Activated naive CD8-positive, alpha-beta T cell treated with anti-CD3 and anti-CD28 coated beads, Interleukin-2, amount 50 U/mL, for 16 hours (primary cell): ENCODE data around the gene IL22RA1.
A peak's percentile ranks its signal among the peaks of the same experiment; 100 is the strongest.

Source experiments
- DNase-seq: peaks from one replicate; pipeline ENCODE4 v3.0.0-alpha.2; 2020; ENCODE audit warnings: low read depth, low spot score

The IL22RA1 gene

GRCh38 chr1:24111996-24112779 is 30.8 kb downstream of the IL22RA1 start, which contains the start of gene MYOM3:
MYOM3 (minus strand) TSS chr1:24112135; CDS start chr1:24108636, 3,499 bp downstream.
- DNase-seq, result peak; percentile 18

DNA sequence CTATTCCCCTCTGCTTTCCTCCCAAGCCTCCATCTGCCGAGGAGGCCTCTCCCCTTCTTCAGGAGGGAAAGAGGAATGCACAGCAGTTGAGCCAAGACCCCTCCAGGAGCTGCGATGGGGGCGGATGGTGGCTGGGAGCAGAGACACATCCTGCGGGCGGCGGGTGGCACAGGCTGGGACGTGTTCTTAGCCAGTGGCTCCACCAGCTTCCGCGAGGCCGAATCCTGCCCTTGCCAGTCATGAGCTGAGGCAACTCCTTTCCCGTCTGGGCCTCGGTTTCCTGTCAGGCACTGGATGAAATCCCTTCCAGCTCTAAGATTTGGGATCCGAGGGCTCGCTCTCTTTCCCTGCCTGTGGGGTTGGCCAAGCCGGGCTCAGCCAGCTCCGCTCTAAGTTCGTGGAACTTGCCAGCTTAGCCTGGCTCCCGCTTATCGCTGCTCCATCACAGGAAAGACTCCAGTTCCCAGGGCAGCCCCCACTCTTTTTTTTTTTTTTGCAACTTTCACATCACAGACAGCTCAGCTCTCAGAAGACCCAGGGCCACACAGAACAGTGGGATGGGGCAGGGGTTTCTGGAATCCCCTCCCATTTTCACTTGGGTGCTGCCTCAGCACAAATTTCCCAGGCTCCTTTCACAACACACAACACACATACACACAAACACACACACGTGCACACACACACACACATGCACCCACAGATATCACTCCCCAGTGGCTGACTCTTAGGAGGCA is 31.5 kb downstream of the IL22RA1 start:
- no peak for DNase-seq

DNA sequence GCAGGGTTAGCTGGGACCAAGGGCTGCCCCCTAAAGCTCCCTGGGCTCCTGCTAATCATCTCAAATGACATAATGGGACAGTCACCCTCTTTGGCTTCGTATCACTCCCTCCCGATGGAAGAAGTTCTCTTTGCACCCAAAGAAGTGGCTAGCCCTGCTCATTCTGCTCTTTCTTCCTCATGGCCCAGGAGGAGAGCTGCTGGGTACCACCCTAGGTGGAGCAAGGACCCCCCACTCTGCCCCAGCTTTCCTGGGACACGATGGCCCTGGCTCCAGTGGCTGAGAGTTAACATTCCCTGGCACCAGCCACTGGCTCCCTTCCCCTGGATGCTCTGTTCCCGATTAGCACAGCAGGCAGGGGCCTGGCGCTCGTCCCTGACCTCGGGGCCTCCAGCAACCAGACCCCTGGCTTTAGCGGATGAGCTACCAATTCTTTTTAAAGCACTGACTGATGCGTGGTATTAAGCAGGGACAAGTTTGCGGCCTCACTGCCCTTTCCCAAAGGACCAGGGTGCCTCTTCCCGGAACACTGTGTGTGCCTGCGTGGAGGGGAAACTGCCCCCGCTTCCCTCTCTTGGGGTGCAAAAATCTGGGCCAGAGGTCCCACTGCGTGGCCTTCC is 32.2 kb downstream of the IL22RA1 start:
- DNase-seq, result no peak

GRCh38 chr1:24109686-24110475 is 33.1 kb downstream of the IL22RA1 start:
- no peak for DNase-seq

DNA sequence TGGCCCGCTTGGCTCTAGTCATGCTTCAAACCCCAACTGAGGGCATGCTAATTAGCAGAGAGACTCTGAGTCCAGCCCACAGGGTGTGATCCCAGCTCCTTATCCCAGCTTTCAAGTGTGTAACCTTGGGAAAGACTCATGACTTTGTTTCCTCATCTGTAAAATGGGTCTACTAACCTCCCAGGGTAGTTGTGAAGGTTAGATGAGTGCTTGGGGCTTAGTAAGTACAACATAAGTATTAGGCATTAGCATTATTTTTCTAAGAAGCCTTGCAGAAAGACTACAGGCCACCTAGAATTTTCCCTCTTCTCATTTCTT is 33.8 kb downstream of the IL22RA1 start:
- DNase-seq, result no peak

- no peak for DNase-seq
Measured at GRCh38 chr1:24108334-24109165, 34.4 kb downstream of the IL22RA1 start.

DNA sequence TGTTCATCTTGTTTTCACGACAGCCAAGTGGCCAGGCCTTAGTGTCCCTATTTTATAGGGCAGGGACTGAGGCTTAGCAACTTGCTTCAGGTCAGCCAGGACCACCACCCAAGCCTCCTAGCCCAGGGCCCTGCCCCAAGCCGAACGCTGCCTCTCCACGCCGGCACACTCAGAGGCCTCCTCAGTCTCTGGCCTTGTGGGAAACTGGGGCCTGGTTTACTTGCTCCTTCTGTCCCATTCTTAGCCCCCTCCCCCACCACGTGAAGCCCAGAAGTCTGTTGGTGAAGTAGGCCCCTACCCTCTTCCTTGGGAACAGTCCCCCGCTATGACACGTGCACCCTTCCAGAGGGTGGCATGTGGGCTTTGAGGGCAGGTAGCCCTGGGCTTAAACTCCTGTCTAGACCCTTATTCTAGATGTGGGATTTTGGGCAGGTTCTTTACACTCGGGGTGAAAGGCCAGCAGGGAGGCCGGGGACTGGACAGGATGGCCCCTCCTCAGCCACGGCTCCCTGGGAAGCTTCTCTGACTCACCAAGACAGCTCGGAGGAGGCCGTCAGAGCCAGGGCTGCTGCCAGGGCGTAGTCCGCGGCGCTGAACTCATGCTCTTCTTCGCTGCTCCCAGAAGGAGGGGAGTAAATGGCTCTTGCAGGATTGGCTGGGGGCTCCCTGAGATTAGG is 35.3 kb downstream of the IL22RA1 start:
- no peak for DNase-seq

GRCh38 chr1:24105368-24106160 is 37.4 kb downstream of the IL22RA1 start:
- DNase-seq, result no peak

GRCh38 chr1:24104854-24105253 is 38.1 kb downstream of the IL22RA1 start:
- DNase-seq, result no peak

DNA sequence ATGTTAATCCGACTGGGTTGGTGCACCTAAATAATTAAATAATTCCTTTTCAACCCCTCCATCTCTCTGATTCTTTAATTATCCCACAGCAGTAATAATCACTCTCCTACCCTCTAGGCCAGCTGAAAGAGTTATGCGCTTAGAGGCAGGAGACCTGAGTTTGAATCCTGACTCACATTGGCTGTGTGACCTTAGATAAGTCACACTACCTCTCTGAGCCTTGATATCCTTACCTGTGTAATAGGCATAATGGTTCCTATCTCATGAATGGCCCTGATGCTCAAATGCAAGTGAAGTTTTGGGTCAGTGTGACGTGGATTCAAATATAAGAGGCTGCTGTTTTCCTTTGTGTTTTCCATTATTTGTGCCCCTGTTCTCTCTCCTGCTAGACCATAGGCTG is 39.1 kb downstream of the IL22RA1 start:
- DNase-seq, result no peak

- no peak for DNase-seq
Measured at GRCh38 chr1:24103408-24103807, 39.5 kb downstream of the IL22RA1 start.

GRCh38 chr1:24102961-24103360 is 40.0 kb downstream of the IL22RA1 start:
- DNase-seq, result no peak

DNA sequence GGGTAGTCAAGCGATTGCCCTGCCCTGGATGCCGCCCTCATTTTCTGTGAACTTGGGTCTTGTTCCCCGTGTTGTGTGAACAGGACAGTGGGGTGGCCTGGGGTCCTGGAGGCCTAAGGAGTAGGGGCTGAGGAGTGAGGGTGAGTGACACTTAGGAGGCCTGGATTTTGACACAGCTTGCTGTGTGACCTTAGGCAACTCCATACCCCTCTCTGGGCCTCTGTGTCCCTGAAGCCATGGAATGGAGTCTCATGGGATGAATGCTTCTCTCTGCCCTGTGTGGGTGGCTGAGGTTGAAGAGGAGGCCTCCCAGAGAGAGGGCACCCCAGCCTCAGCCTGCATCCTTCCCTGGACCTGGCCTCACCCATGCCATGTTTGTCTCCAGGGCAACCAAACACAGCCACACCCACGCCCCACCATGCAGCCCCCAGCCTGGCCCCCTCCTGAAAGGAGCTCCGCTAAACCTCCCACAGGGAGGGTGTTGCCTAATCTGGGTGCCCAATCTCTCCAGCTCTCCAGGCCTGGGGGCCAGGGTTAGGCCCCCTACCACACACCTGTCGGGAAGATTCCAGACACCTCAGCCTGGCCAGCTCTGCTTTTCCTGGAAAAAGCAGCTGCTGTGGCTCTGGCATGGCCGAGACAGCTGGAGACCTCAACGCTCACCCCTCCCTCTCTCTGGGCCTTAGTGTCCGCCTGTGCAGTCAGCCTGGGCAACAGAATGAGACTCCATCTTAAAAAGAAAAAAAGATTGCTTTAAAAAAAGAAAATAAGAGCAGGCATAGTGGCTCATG is 40.9 kb downstream of the IL22RA1 start:
- no peak for DNase-seq

DNA sequence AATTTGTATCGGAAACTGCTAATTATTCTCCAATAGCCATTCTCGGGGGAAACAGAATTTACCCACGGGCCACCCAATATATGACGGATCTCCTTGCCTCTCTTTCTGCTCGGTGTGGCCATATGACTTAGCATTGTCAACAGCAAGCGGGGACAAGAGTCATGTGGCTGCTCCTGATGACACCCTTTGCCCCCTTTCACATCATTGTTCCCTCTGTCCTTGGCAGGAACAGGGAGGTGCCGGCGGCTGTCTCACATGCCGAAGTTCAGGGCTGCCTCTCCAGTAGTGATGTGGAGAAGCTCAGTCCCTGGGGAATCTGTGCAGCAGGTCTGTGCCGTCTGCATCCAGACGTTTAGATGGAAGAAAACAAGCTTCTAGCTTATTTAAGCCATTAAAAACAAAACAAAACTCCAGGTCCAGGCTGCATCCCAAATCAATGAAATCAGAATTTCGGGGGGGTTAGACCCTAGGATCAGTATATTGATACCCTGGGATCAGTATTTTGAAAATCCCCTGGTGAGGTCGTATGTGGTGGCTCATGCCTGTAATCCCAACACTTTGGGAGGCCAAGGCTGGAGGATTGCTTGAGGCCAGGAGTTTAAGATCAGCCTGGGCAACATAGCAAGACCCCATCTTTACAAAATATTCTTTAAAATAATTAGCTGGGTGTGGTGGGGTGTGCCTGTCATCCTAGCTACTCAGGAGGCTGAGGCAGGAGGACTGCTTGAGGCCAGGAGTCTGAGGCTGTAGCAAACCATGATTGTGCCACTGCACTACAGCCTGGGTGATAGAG is 41.8 kb downstream of the IL22RA1 start:
- no peak for DNase-seq

GRCh38 chr1:24098943-24099638 is 43.8 kb downstream of the IL22RA1 start:
- DNase-seq, result no peak

- no peak for DNase-seq
Measured at GRCh38 chr1:24098102-24098501, 44.8 kb downstream of the IL22RA1 start.

DNA sequence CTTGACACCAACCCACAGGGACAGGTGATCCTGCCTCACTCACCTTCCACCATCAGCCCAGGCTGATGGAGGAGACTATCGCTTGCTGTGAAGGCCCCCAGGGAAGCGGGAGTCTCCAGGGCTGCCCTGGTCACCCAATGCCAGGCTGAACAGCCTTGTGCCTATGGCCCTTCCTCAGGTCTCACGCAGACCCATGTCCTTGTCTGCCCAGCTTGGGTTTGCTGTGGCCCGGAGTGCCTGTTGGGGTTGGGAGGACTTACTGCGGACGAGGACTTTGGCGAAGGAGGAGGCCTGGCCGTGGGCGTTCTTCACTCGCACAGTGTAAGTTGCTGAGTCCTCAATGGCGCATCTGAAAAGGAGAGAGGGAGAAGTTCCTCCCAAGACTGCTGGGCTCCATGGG is 45.3 kb downstream of the IL22RA1 start:
- DNase-seq, result no peak
